ENCODE measurements around the gene SEMA7A.

DNA sequence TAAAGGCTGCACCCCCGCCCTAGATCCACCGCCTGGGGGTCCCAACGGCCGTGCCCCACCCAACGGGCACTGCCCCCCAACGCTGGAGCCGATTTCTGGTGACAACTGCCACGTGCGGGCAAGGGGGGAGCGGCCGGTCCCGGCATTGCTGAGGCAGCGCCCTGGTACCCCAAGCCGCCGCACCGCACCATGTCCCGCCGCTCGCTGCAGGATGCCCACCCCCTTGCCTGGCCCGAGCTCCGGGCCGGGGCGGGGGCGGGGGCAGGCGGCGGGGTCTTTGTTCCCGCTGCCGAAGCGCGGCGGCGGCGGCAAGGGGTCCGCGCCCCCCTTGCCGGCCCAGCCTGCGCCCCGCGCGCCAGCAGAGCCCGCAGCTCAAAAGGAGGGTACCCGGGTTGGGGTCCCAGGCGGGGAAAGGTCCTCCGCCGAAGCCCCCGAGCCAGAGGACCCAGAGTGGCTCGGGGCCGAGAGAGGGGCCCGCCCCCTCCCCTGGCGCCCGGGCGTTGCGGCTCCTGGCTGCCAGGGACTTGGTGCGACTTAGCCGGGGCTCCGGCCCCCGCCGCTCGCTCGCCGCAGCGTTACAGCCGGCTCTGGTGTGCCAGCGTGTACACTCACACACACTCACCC, 678 bp downstream of the SEMA7A start:
- TF ChIP-seq GATA2 (IDR thresholded peaks at IDR 0.05; ENCODE audit: low read depth, low read length) (no peak), GATA3 (IDR thresholded peaks at IDR 0.05; ENCODE audit: low read depth, low read length) (no peak)
